Left colon (tissue), 2 donors: ENCODE data around the gene HDAC9. TPM values are rescaled to one million over a fixed set of nuclear protein-coding genes. Genes with fewer than 3 reads are reported as not detected.

ENCODE experiments used
- ATAC-seq: fragments of 200-7000 bp; cut with Tn5 transposase; one replicate; pipeline ENCODE4 v1.9.1; 2020; ENCODE audit warnings: mild to moderate bottlenecking, moderate library complexity
- DNase-seq, 2 donors: peaks; one replicate each; pipeline ENCODE4 v3.0.0-alpha.2; 2020
- intact Hi-C, 2 donors: fragments of 100-400 bp; cut with DNase I in 1 of 2; cut with micrococcal nuclease in 1 of 2; formaldehyde crosslinking; loops; one replicate each; pipeline versions ENCODE4 v1.11.2 to v1.14.0; 2022; cut with DNase I, micrococcal nuclease
- total RNA-seq, 2 donors: library from RNA; stranded (reverse); fragmentation: NEBNext Ultra II Directional; extraction: Animal tissue kit (Norgen Biotek cat#: 25700); gene quantifications; one replicate each; pipeline ENCODE4 v1.2.1, GENCODE V29; 2021
- donor health status: DM: no; HTN: no; CAD: no.
- donor health status: DM: yes; HTN: yes; CAD: no.

The HDAC9 gene
- total RNA-seq, 2 donors from 2014 or later, result 12.3 to 21.7 TPM

DNA sequence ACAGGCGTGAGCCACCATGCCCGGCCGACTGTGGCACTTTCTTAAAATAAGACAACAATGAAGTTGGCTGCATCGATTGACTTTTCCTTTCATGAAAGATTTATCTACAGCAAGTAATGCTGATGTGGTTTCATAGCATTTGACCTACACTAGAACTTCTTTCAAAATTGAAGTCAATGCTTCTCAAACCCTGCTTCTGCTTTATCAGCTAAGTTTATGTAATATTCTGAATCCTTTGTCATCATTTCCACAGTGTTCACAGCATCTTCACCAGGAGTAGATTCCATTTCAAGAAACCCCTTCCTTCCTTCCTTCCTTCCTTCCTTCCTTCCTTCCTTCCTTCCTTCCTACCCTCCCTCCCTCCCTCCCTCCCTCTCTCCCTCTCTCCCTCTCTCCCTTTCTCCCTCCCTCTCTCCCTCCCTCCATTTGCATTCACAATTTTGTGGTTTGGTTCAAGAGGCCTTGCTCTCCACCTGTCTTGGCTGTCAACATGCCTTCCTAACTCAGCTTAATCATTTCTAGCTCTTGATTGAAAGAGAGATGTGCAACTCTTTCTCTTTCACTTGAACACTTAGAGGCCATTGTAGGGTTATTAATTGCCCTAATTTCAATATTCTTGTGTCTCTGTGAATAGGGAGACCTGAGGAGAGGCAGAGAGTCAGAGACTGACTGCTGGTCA lies 52.1 kb downstream of the HDAC9 start:
- no peak for ATAC-seq

DNA sequence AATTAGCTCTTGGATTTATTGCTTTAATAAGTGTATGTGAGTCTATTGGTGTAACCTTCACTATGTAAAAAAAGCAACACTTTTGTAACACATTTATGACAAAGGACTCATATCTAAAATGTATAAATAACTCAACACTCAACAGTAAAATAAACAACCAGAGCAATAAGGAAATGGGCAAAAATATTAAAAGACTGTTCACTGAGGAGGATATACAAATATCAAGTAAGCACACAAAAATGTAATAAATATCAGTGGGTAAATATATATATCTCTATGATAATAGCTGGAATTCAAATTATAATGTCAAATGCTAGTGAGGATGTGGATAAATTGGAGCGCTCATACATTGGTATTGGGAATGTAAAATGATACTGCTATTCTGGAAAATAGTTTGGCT lies 53.0 kb downstream of the HDAC9 start:
- ATAC-seq (no peak), DNase-seq (no peak)
- intact Hi-C loops, result no loop called here

More for the DNA sequence above, 52.1 kb downstream of the HDAC9 start:
- intact Hi-C loops, result no loop called here
- DNase-seq, result no peak

DNA sequence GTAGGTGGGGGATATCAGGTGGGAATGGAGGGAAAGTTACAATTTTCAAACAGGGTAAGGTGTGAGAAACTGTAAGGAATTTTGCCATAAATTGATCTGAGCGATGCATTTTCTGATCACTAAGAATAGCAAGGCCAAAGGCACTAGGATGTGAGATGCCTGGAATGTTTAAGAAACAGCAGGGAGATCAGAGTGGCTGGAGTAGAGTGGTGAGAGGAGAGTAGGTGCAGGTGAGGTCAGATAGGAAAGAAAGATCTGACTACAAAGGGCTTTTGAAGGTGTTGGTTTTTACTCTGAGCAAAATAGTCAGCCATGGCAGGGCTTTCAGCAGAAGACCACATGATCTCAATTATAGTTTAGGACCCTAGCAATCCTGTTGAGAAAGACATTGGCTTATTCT lies 55.0 kb downstream of the HDAC9 start:
- DNase-seq (no peak), ATAC-seq (no peak)
- intact Hi-C loops, result no loop called here

DNA sequence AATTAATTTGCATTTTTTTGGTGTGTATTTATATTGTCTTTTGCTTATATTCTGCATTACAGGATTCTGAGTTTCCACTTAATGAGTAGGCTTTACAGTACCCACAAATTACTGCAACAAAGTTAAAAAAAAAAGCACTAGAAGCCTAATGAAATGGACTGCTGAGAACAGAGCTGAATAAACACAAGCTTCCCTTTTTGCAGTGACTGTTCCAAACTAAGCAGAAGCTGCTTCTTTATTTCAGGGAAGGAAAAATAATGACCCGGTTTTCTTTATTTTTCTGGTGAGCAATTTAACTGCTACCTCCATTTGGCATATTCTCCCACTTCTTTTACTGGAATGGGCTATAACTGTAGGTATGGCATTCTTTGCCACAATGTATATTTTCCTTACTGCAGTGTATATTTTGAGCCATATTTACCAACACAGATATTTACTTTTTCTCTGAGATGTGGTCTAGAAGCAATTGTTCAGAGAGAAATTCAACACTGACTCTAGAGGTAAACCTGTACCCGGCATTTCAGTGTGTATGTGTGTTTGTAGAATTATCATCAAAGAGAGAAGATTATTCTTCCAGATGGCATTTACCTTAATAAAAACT lies 56.9 kb downstream of the HDAC9 start:
- DNase-seq (no peak), ATAC-seq (no peak)
- intact Hi-C loops, result no loop called here

DNA sequence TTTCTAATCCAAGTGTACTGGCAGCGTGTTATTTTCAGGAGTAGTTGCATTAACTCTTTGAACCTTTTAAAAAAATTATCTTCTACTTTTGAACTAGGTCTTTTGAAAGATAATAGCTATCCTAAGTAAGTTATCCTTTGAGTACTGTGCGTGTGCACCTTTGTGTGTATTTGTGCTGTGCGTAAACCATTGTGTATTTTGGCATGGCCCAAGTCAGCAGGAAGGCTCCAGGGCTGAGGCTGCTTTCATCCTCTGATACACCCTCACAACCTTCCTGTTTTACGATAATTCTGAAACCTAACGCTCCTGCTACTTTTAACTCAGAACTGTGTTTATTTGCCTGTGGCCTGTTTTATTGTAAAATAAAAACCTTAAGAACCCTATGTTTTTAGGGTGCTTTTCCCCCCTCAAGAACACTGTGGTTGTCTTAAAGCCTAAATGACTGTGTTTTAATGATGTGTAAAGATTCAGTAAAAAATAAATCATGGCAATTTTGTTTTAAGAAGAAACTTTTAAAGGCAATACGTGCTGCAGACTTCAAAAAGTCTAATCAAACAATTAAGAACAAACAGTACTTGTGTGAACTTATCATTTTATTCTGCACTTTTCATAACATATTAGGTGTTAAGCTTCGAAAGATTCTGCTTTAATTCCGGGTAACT lies 57.5 kb downstream of the HDAC9 start:
- ATAC-seq (no peak), DNase-seq (no peak)

DNA sequence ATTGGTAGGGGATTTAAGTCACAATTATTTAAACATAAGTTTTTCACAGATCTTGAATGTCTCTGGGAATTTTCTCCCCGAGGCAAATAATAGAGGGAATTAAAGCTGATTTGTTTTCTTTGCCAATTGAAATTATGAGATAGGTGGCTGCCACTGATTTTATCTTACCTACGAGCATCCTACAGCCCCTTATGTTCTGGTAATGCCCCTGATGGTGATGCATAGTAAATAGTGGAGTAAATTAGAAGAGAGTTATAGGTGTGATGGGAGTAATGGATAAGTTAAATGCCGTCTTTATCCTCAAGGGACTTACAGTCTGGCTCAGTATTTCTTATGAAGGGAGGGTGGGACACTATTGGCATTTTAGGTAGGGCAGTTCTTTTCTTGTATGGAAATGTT lies 58.1 kb downstream of the HDAC9 start:
- intact Hi-C loops, result no loop called here

More for the DNA sequence above, 57.5 kb downstream of the HDAC9 start:
- intact Hi-C loops, result no loop called here

DNA sequence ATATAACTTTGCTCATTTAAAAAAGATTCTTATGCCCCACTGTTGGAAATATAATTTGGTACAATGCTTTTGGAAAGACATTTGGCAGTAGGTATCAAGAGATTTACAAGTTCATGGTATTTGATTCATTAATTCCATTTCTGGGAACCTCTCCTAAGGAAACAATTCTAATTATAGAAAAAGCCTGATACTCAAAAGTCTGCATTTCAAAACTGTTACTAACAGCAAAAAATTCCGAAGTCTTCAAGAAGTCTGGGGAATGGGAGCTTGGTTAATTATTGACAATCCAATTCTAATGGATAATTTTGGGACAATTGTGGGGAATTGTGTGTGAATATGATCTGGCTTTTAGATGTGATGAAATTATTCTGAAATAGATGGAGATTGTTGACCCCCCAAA lies 59.6 kb downstream of the HDAC9 start:
- intact Hi-C loops, result no loop called here
- DNase-seq (no peak), ATAC-seq (no peak)

More for the DNA sequence above, 58.1 kb downstream of the HDAC9 start:
- DNase-seq (no peak), ATAC-seq (no peak)

DNA sequence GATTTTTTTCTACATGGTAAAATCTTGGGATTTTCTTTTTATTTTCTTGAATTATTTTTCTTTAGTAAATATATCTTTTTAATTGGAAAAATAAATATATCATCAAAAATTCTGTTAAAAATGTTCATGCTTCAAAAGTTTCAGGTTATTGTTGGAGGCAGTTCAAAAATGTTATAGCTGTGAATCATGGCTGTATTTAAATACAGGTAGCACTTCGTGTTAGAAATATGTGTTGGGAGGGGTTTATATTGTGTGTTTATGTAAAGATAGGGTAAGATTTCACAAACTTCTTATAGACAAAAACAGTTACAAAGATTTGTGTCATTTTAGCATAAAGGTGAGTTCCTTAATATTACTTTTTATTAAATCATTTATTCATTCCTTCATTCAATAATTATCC lies 60.4 kb downstream of the HDAC9 start:
- ATAC-seq (no peak), DNase-seq (no peak)
- intact Hi-C loops, result no loop called here

DNA sequence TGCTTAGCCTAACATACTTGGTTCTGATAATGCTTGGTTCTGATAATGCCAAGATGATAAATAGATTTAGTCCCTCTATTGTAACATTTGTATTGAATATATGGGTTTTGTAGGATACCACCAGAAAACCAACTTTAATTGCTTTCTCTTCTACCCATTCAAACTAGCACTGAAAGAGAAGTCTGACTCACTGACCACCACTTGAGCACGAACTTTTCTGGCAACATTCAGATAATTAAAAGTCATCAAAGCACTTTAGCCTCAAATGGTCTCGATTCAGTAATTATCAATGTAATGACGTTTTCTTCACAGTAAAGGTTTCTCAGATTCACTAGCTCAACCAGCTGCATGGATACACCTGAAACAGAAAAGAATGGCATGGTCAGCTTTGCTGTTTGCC lies 63.0 kb downstream of the HDAC9 start:
- ATAC-seq (no peak), DNase-seq (no peak)
- intact Hi-C loops, result no loop called here

DNA sequence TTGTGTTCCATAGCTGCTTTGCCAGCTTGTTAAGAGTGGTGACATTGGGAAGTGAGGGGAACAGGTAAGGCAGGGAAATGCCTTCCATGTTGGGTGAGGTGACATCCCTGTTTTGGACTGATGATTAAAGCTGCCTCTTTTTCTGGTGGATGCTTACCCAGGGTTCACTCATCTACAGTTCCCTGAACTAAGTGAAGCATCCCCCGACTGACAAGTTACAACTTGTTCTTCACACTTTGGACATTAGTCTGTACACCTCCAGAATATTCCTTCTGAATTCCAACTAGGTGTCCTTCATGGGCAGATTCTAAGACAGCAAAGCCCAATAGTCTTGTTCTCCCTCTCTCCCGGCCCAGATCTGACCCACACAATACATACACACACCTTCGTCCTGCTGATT lies 63.4 kb downstream of the HDAC9 start:
- ATAC-seq (no peak), DNase-seq (no peak)
- intact Hi-C loops, result no loop called here

DNA sequence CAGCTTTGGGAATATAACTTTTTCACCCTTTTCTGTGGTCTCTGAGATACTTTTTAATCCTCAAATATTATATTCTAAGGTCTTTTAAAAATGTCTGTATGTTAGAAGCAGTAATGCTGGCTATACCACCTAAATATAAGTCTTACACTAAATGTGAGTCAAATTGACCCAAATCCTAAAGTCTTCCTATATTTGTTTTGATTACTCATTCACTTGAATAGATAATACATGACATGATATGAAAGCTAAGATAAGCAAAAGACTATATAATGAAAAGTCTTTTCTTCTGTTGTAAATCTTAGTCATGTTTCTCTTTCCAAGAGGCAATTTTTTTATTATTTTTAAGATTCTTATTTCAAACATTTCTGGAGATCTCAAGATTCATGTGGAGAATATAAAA lies 64.2 kb downstream of the HDAC9 start:
- no peak for ATAC-seq

DNA sequence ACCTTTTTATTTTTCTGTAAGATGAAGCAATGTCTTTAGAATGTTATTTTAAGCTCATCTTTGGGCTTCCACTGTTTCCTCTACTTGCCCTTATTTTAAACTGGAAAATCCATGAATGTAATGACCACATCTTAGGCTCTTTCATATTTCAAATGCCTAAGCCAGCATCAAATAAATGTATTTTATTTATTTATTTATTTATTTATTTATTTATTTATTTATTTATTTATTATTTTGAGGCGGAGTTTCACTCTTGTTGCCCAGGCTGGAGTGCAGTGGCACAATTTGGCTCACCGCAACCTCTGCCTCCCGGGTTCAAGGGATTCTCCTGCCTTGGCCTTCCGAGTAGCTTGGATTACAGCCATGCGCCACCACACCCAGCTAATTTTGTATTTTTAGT lies 69.2 kb downstream of the HDAC9 start:
- DNase-seq (no peak), ATAC-seq (no peak)
- intact Hi-C loops, result no loop called here

More for the DNA sequence above, 64.2 kb downstream of the HDAC9 start:
- intact Hi-C loops, result no loop called here
- DNase-seq, result no peak

DNA sequence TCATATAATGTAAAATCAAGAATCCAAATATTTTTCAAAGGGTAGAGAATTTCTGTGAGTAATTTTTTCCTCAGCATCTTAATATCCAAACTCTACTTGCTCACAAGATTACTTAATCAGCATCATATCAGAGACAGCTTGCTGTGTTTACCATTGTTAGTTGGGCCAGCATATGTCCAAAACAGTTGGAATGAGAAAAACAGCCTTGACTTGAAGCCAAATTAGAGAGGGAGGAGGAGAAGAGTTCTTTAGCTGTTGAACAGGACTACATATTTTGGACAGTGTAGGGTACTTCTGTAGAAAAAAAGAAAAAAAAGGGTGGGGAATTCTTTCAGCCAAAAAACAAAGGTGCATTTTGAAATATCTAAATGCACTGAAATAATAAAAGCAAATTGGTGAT lies 69.8 kb downstream of the HDAC9 start:
- DNase-seq, result no peak
- ATAC-seq, result no peak
- intact Hi-C loops, result no loop called here

DNA sequence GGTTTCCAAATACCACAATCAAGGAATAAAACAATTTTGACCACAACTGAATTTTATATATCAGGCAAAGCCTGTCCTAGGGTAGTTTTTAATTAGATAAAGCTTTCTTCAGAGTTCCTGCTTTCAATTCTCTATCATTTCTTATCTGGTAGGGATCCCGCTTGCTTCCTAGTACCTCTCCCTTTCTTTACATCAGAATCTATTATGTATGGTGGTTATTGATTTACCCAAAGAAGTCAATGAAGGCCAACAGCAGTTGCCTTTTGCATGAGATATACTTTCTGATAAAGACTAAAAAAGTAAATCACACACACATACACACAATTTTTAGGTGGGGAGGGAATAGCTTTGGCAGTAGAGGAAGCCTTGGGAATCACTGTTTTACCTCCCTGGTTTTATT lies 70.7 kb downstream of the HDAC9 start:
- intact Hi-C loops, result no loop called here
- peak; percentile 77 for ATAC-seq
- no peak for DNase-seq

DNA sequence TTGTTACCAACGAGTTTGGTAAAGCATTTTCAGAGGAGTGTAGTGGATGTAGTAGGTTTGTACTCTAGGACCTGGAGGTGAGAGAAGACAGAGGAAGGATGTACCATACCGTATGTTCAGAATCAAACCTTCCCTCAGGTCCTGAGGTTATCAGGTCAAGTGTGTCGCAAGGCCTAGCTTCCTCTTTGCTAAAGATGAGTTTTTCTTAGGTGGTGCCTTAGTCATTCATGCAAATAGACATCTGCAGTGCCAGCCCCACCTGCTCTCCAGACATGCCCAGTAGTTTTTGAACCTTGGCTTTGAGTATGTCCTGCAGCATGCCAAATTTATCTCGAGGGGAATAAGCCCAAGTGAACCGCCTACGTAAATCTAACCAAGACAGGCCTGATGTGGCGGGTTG lies 71.3 kb downstream of the HDAC9 start:
- intact Hi-C loops, result no loop called here
- peak in 1 of 2 donors; percentile 7 for DNase-seq
- ATAC-seq, result peak; percentile 51

DNA sequence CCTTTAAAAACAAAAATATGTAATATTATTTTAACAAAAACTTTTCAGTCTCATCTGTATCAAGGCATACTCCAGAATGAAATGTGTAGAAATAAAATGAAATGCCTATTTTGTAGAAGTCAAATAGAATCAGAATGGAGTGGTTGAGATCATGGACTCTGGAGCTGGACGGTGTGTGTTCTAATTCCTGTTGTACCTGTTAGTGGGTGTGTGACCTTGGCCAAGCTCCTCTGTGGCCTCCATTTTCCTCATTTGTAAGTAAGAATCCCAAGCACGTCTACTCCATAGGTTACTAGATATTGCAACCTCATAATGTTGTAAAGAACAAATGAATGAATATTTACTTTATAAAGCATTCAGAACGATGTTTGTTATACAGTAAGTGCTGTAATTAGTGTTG lies 74.9 kb downstream of the HDAC9 start:
- DNase-seq (no peak), ATAC-seq (peak; percentile 67)
- intact Hi-C loops, result loop anchor here in 1 of 2 donors (10.0 kb wide), 1 partner anchor 216 kb away; no protein-coding TSS in a partner anchor

DNA sequence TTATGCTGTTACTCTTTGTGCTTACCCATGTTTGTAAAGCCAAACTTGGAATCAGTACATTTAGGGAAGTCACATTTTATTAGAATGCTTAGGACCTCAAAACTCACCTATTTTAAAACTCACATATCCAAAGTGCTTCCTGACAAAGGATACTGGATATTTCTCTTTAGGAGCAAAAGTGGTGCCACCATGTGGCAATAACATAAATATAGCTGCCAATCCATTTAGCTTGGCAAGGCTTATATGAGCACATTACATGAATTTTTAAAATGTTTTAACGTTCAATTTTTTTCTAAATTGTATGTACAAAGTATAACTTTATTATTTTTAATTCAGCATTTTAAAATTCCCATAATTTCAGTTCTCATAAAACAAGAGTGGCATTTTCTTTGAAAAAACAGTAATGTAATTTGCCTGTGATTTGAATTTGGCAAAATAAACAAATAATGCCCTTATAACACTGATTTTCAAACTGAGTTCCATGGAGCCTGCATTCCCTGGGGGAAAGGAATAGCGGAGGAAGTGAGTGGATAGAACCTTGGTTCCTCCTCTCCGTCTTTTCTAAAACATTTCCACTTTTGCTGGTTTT lies 75.4 kb downstream of the HDAC9 start:
- no peak for DNase-seq
- intact Hi-C loops, result loop anchor here in 1 of 2 donors (10.0 kb wide), 1 partner anchor 216 kb away; no protein-coding TSS in a partner anchor
- peak; percentile 70 for ATAC-seq

DNA sequence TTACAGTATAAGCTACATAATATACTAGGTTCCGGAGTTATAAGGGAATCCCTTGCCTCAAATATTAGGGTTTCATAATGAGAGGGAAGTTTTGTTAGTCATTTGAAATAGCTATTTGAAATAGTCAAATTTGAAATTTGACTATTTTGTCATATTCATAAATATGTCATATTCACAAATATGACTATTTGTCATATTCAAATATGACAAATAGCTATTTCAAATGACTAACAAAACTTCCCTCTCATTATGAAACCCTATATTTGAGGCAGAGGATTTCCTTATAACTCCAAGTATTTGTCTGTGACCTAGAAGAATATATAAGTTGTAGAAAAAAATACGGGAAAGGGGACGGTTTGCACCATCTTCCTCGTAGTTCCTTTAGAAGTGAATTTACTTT lies 76.6 kb downstream of the HDAC9 start:
- ATAC-seq (no peak), DNase-seq (no peak)
- intact Hi-C loops, result loop anchor here in 1 of 2 donors (10.0 kb wide), 1 partner anchor 217 kb away; no protein-coding TSS in a partner anchor

DNA sequence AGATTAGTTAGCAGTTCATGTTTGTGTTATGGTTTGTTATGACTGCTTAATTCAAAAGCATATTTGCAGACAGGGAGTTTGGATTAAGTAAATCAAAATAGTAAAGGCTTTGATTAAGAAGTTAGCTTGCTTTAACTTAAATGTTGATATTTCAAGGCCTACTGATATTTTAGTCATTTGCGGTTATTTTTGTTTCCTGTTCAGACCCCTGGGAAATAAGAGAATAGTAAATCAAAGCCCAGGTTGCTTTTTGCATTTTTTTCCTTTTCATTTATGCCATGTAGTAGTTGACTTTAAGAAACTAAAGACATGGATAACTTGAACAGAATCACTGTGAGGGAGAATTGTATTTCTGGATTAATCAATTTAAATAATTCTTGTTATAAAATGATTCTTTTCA lies 77.3 kb downstream of the HDAC9 start:
- ATAC-seq, result no peak
- intact Hi-C loops, result loop anchor here in 1 of 2 donors (10.0 kb wide), 1 partner anchor 218 kb away; no protein-coding TSS in a partner anchor

More for the DNA sequence above, 77.3 kb downstream of the HDAC9 start:
- DNase-seq, result no peak
